H1 (cell line): Measurements from ENCODE around the gene FMO3. TPM values are rescaled to one million over a fixed set of nuclear protein-coding genes. Genes with fewer than 3 reads are reported as not detected.

Experiments
- CTCF ChIA-PET: fragments of 300-600 bp; sonication (Branson Sonifier 250); formaldehyde crosslinking; loops from one replicate; lab custom pipeline; 2021; ENCODE audit not compliant: partially characterized antibody; lab: Charles Lee
- POLR2A ChIA-PET: fragments of 300-600 bp; sonication (Branson Sonifier 250); formaldehyde crosslinking; loops from one replicate; lab custom pipeline; 2021; ENCODE audit warnings: inconsistent platforms; ENCODE audit not compliant: partially characterized antibody; lab: Charles Lee
- DNase-seq, 2 experiments: peaks; one replicate each; pipeline versions ENCODE4 v3.0.0 to v3.0.0-alpha.2; 2010 to 2022; ENCODE audit warnings: low spot score in 2 of 2, low read depth in 1 of 2, mixed read lengths in 1 of 2
- FAIRE-seq: peaks from 2 replicates; lab custom pipeline; 2011; peaks lifted over from hg19 to GRCh38; lab: Jason Lieb, UNC
- H2AFZ ChIP-seq: 2 replicates; pipeline ENCODE4 v1.8.1; 2012; ENCODE audit warnings: low read length, inconsistent platforms
- H2AK5ac ChIP-seq: 2 replicates; pipeline ENCODE4 v1.6.1; 2013; ENCODE audit warnings: low read depth, low read length
- H2BK120ac ChIP-seq: replicated peaks from 2 replicates; pipeline ENCODE3; 2013; ENCODE audit warnings: low read depth, low read length, inconsistent platforms
- H2BK12ac ChIP-seq: 2 replicates; pipeline ENCODE4 v1.6.1; 2013; ENCODE audit warnings: low read depth, low read length
- H2BK15ac ChIP-seq: 2 replicates; pipeline ENCODE4 v1.6.1; 2013; ENCODE audit warnings: low read length
- H2BK20ac ChIP-seq: 2 replicates; pipeline ENCODE4 v1.6.1; 2013; ENCODE audit warnings: low read length
- H2BK5ac ChIP-seq: 2 replicates; pipeline ENCODE4 v1.6.1; 2013; ENCODE audit warnings: low read depth, low read length
- H3K14ac ChIP-seq: 2 replicates; pipeline ENCODE4 v1.6.1; 2013; ENCODE audit warnings: inconsistent platforms; ENCODE audit not compliant: insufficient read length
- H3K18ac ChIP-seq: 2 replicates; pipeline ENCODE4 v1.6.1; 2013; ENCODE audit warnings: low read length; ENCODE audit errors: extremely low read depth
- H3K23ac ChIP-seq: 2 replicates; pipeline ENCODE4 v1.6.1; 2013; ENCODE audit warnings: inconsistent platforms; ENCODE audit not compliant: insufficient read length
- H3K23me2 ChIP-seq: 2 replicates; pipeline ENCODE4 v1.6.1; 2013; ENCODE audit warnings: low read depth, low read length
- H3K27ac ChIP-seq: 2 replicates; pipeline ENCODE4 v1.6.1; 2011; ENCODE audit warnings: low read depth, low read length, inconsistent platforms
- H3K27me3 ChIP-seq, 4 experiments: replicated peaks in 1 of 4; 1 replicate in 1 of 4; 2 replicates in 3 of 4; pipeline versions ENCODE4 v1.6.1 to v1.8.1; 2011 to 2013; ENCODE audit warnings: low read length in 3 of 4, mild to moderate bottlenecking in 3 of 4, inconsistent platforms in 2 of 4, mixed read lengths in 2 of 4, moderate library complexity in 1 of 4; ENCODE audit not compliant: control insufficient read depth in 3 of 4, insufficient read depth in 3 of 4; ENCODE audit errors: extremely low read depth in 1 of 4
- H3K36me3 ChIP-seq, 4 experiments: 2 replicates each; pipeline versions ENCODE4 v1.6.1 to v1.8.1; 2011 to 2013; ENCODE audit warnings: mild to moderate bottlenecking in 4 of 4, low read length in 3 of 4, moderate library complexity in 2 of 4, control low read depth in 1 of 4, inconsistent platforms in 1 of 4; ENCODE audit not compliant: insufficient read depth in 4 of 4, control insufficient read depth in 2 of 4
- H3K4ac ChIP-seq: replicated peaks from 2 replicates; pipeline ENCODE3; 2013; ENCODE audit warnings: low read length, low read depth, mixed read lengths, inconsistent platforms; ENCODE audit not compliant: insufficient read length
- H3K4me1 ChIP-seq, 4 experiments: replicated peaks in 1 of 4; 1 replicate in 1 of 4; 2 replicates in 3 of 4; pipeline versions ENCODE4 v1.6.1 to v1.8.1; 2011 to 2013; ENCODE audit warnings: low read length in 3 of 4, inconsistent platforms in 2 of 4, mixed read lengths in 1 of 4; ENCODE audit not compliant: insufficient read depth in 4 of 4, control insufficient read depth in 3 of 4
- H3K4me2 ChIP-seq, 2 experiments: 2 replicates each; pipeline versions ENCODE4 v1.6.1 to v1.8.1; 2011 to 2013; ENCODE audit warnings: low read depth in 2 of 2, low read length in 2 of 2, control low read depth in 1 of 2, inconsistent platforms in 1 of 2, mild to moderate bottlenecking in 1 of 2; ENCODE audit not compliant: insufficient read depth in 1 of 2
- H3K4me3 ChIP-seq, 4 experiments: fragments of 200-600, 300-600 bp in 1 of 4; sonication (generic), shearing (Covaris generic), sonication (Bioruptor Twin) in 1 of 4; 2 replicates each; pipeline versions ENCODE4 v1.5.1 to v1.8.1; 2011 to 2016; ENCODE audit warnings: low read length in 4 of 4, low read depth in 3 of 4, control low read depth in 2 of 4, inconsistent platforms in 2 of 4, mild to moderate bottlenecking in 2 of 4, mixed read lengths in 1 of 4, moderate library complexity in 1 of 4; ENCODE audit not compliant: insufficient read depth in 2 of 4; ENCODE audit errors: extremely low read depth in 1 of 4
- H3K56ac ChIP-seq: replicated peaks from 2 replicates; pipeline ENCODE3; 2013; ENCODE audit warnings: low read depth, mild to moderate bottlenecking, mixed read lengths, low read length, inconsistent platforms; ENCODE audit not compliant: insufficient read length
- H3K79me1 ChIP-seq: 2 replicates; pipeline ENCODE4 v1.6.1; 2013; ENCODE audit warnings: low read depth, low read length, control low read depth
- H3K79me2 ChIP-seq, 2 experiments: 2 replicates each; pipeline versions ENCODE4 v1.6.1 to v1.8.1; 2012 to 2013; ENCODE audit warnings: low read length in 2 of 2, mild to moderate bottlenecking in 2 of 2, inconsistent platforms in 1 of 2; ENCODE audit not compliant: insufficient read depth in 2 of 2, control insufficient read depth in 1 of 2
- H3K9ac ChIP-seq, 4 experiments: replicated peaks in 1 of 4; 1 replicate in 1 of 4; 2 replicates in 3 of 4; pipeline versions ENCODE4 v1.6.1 to v1.8.1; 2011 to 2013; ENCODE audit warnings: low read depth in 3 of 4, low read length in 3 of 4, control low read depth in 2 of 4, mild to moderate bottlenecking in 2 of 4, moderate library complexity in 2 of 4, inconsistent platforms in 1 of 4; ENCODE audit errors: extremely low read depth in 1 of 4
- H3K9me3 ChIP-seq, 2 experiments: 2 replicates each; pipeline versions ENCODE4 v1.6.1 to v1.8.1; 2012 to 2013; ENCODE audit warnings: mild to moderate bottlenecking in 2 of 2, moderate library complexity in 2 of 2, control low read depth in 1 of 2, inconsistent platforms in 1 of 2, low read depth in 1 of 2, low read length in 1 of 2, mixed read lengths in 1 of 2; ENCODE audit not compliant: insufficient read depth in 2 of 2
- H4K20me1 ChIP-seq, 2 experiments: replicated peaks in 1 of 2; 2 replicates each; pipeline versions ENCODE3 to v1.8.1; 2011 to 2013; ENCODE audit warnings: inconsistent platforms in 2 of 2, low read length in 2 of 2, mild to moderate bottlenecking in 1 of 2; ENCODE audit not compliant: insufficient read depth in 2 of 2, control insufficient read depth in 1 of 2
- H4K5ac ChIP-seq: 2 replicates; pipeline ENCODE4 v1.6.1; 2013; ENCODE audit warnings: low read length, low read depth, mixed read lengths, inconsistent platforms; ENCODE audit not compliant: insufficient read length
- H4K8ac ChIP-seq: 2 replicates; pipeline ENCODE4 v1.8.0; 2013; ENCODE audit warnings: mild to moderate bottlenecking, moderate library complexity, low read length, inconsistent platforms; ENCODE audit not compliant: insufficient read depth; ENCODE audit errors: extremely low read depth
- H4K91ac ChIP-seq: replicated peaks from 2 replicates; pipeline ENCODE3; 2013; ENCODE audit warnings: low read length, mixed read lengths, inconsistent platforms; ENCODE audit not compliant: insufficient read length
- BACH1 ChIP-seq: IDR thresholded peaks from 2 replicates; pipeline ENCODE4 v1.6.1; 2012; ENCODE audit warnings: low read length, improper control_type of control experiment
- CHD2 ChIP-seq: IDR thresholded peaks from 2 replicates; pipeline ENCODE4 v1.6.1; 2012; ENCODE audit warnings: low read length, improper control_type of control experiment
- CREB1 ChIP-seq: IDR thresholded peaks from 2 replicates; pipeline ENCODE4 v1.6.1; 2012; ENCODE audit warnings: inconsistent platforms
- JUND ChIP-seq: IDR thresholded peaks from 2 replicates; pipeline ENCODE4 v1.6.1; 2011; ENCODE audit warnings: mild to moderate bottlenecking, improper control_type of control experiment, low read length
- KDM5A ChIP-seq: fragments of 200-600 bp; IDR thresholded peaks from 2 replicates; pipeline ENCODE4 v1.7.1; 2012; ENCODE audit warnings: mild to moderate bottlenecking, low read length, inconsistent platforms, mixed read lengths
- SRF ChIP-seq: IDR thresholded peaks from 2 replicates; pipeline ENCODE4 v1.6.1; 2011; ENCODE audit warnings: mild to moderate bottlenecking, low read depth, low read length, moderate library complexity
- polyA plus RNA-seq, 7 experiments: library from polyadenylated mRNA; depleted of rRNA in 3 of 7; stranded (reverse) in 5 of 7; unstranded in 2 of 7; fragments of >200 nt in 5 of 7; fragments of 200-250 nt in 2 of 7; gene quantifications; 1 replicate in 5 of 7; 2 replicates in 1 of 7; 4 replicates in 1 of 7; pipeline versions ENCODE4 v1.2.1 to v1.2.3, GENCODE V29; 2011 to 2013; ENCODE audit warnings: missing spikeins in 2 of 7, mixed read lengths in 2 of 7
- total RNA-seq: library from RNA; stranded (reverse); fragmentation: NEBNext Ultra II Directional; extraction: Animal tissue kit (Norgen Biotek cat#: 25700); gene quantifications from 2 replicates; pipeline ENCODE4 v1.2.1, GENCODE V29; 2021

Gene FMO3
- total and polyA plus RNA-seq, 2 of the 8 experiments (the other 6 are each of a cell fraction or from before 2014, with no cell fraction given) = not detected

- H3K4me2 ChIP-seq = no peak overlapping the region
- H4K5ac ChIP-seq = no peak overlapping the region
- DNase-seq (no peak), FAIRE-seq (no peak)
- H3K9me3 ChIP-seq = no peaks in the 10 kb centered on the region
- H3K23me2 ChIP-seq = no peaks in the 10 kb centered on the region
- no peak overlapping the region for H2BK20ac ChIP-seq
- no peak overlapping the region for H2BK15ac ChIP-seq
- no peak overlapping the region for H4K91ac ChIP-seq
- no peaks in the 10 kb centered on the region for H3K27me3 ChIP-seq
- no peaks in the 10 kb centered on the region for H3K79me1 ChIP-seq
- H2BK5ac ChIP-seq = no peak overlapping the region
- no peak overlapping the region for H3K9ac ChIP-seq
- no peak overlapping the region for H3K56ac ChIP-seq
- H3K27ac ChIP-seq = no peak overlapping the region
- CTCF ChIA-PET = interaction anchor here (1.0 to 2.7 kb wide), 3 partner anchors 27 to 161 kb away, joined by 3 to 14 read pairs (median 4); no protein-coding TSS in a partner anchor
- no peak overlapping the region for H2AFZ ChIP-seq
- TF ChIP-seq CHD2 (no peak), JUND (no peak), CREB1 (no peak), KDM5A (no peak), SRF (no peak), BACH1 (no peak)
- H3K79me2 ChIP-seq = no peaks in the 10 kb centered on the region
- POLR2A ChIA-PET = no interaction called here
- no peak overlapping the region for H3K18ac ChIP-seq
- no peaks in the 10 kb centered on the region for H4K20me1 ChIP-seq
- no peak overlapping the region for H4K8ac ChIP-seq
- no peaks in the 10 kb centered on the region for H3K4me1 ChIP-seq
- no peak overlapping the region for H3K4ac ChIP-seq
- H2BK12ac ChIP-seq = no peak overlapping the region
- no peak overlapping the region for H3K23ac ChIP-seq
- H2BK120ac ChIP-seq = no peak overlapping the region
- no peak overlapping the region for H2AK5ac ChIP-seq
- H3K36me3 ChIP-seq = no peaks in the 10 kb centered on the region
- no peak overlapping the region for H3K4me3 ChIP-seq
- no peak overlapping the region for H3K14ac ChIP-seq
These were observed 6.6 kb upstream of the FMO3 start for GRCh38 chr1:171084091-171084490.
